ENCODE results near the gene MYH6.
"Not testable (repeated sequence)": the region's sequence is repeated elsewhere in the genome, so short reads cannot be mapped to it uniquely, and the experiment has no call there.

MYH6 gene

GRCh38 chr14:23413681-23414080, 5.6 kb upstream of the MYH6 start:
- DNase-seq, result no peak

GRCh38 chr14:23411563-23412525, 3.8 kb upstream of the MYH6 start:
- no peak for DNase-seq

DNA sequence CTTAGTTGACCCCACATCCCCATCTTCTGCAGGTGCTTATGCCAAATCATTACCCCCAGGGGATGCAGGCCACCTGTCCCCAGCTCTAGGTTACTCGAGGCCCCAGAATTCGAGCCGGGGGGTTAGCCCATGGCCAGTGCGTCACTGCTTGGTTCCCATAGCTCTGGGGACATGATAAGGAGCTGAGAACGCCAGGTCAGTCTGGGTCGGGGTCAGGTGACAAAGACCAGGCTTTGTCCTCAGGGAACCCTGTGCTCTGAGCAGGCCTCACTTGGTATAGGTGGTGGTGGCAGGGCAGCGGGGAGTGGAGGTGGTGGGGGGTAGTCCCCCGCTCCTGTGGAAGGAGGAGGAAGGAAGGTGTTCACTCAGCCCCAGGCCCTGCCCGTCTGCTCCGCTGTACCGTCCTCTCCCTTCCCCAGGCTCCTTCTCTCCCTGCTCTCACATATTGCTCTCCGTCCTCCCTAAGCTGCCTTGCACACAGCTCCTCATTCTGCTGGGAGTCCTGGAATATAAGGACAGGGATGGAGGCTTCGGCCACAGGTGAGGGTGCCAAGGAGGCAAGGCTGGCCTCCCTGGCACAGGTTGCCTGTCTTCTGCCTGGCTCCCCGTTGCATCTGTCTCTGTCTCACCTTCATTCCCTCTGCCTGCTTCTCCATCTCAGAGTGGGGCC, 2.0 kb upstream of the MYH6 start:
- DNase-seq, result no peak

GRCh38 chr14:23409475-23409874, 1.4 kb upstream of the MYH6 start:
- DNase-seq, result no peak

- no peak for DNase-seq
These were observed 196 bp upstream of the MYH6 start for GRCh38 chr14:23408307-23408630.

DNA sequence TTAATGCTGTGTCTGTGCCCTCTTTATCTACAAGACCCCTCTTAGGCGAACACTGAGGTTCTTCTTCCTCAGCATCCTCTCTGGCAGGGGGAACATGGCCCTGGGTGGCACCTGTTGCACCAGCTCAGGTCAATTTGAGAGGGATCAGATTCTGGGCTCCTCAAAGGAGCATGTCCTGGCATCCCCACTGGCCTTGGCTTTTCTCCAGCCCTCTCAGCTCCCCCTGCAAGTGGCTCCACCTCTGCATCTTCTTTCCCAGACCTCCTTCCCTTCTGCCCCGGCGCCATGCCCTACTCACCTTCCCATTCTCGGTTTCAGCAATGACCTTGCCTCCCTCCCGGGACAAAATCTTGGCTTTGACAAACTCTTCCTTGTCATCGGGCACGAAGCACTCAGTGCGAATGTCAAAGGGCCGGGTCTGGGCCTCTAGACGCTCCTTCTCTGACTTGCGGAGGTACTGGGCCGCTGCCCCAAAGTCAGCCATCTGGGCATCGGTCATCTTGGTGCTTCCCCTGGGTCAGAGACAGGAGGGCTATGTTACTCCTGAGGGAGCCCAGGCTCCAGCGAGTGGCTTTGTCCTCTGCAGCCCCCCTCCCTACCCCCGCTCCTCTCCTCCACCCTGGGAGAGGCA, 1.2 kb downstream of the MYH6 start:
- no peak for DNase-seq

- no peak for DNase-seq
These were observed 1.8 kb downstream of the MYH6 start for GRCh38 chr14:23406244-23406643.

GRCh38 chr14:23405516-23406025, 2.5 kb downstream of the MYH6 start:
- DNase-seq, result no peak

- no peak for DNase-seq
These were observed 3.0 kb downstream of the MYH6 start for GRCh38 chr14:23405096-23405495.

DNA sequence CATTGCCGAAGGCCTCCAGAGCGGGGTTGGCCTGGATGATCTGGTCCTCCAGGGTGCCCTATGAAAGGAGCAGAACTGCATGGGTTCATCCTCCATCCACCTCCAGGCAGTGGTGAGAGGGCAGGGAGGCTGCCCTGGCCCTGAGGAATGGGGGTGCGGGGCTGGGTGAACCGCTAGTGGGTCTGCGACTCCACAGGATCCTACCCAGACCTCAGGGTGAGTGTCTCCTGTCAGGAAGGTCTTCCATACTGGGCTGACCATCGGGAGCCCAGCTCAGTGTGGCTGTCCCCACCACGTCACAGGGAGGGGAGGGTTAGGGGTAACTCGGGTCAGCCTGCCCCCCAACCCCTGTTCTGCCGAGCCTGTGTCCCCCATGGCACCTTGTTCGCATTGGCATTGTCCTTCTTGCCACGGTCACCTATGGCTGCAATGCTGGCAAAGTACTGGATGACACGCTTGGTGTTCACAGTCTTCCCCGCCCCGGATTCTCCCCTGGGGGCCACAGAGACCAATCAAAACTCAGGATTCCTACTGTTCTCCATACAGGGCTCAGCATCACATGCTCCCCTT, 3.7 kb downstream of the MYH6 start:
- no peak for DNase-seq

GRCh38 chr14:23403908-23404307, 4.2 kb downstream of the MYH6 start:
- no peak for DNase-seq

DNA sequence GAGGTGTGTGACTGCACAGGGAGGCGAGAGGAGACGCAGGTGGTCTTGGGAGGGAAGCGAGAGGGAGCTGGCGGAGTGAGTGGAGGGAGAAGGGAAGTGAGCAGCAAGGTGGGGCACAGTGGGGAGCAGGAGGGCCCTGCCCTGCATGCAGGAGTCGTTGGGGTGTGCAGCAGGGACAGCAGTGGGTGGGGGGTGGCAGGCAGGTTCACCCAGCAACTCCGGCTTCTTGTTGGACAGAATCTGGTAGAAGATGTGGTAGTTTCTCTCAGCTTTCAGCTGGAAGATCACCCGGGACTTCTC, 5.0 kb downstream of the MYH6 start:
- DNase-seq, result no peak

- DNase-seq, result no peak
These were observed 5.6 kb downstream of the MYH6 start for GRCh38 chr14:23402296-23403138.

DNA sequence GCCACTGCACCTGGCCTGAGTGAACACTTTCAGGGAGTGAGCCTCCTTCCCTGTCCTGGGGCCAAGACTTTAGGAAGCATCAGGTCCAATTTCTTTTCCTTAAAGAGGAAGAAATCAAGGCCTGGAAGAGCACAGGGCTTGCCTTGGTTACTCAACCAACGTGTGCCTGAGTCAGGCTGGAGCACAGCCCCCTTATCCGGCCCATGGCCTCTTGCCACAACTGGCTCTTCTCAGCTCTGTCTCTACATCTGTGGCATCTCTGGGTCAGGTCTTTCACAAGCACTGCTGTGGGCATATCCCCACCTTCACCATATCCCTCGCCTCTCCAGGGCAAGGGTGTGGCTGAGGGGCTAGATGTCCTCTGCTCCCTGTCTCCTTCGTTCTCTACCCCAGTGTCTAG, 6.8 kb downstream of the MYH6 start:
- DNase-seq, result no peak

DNA sequence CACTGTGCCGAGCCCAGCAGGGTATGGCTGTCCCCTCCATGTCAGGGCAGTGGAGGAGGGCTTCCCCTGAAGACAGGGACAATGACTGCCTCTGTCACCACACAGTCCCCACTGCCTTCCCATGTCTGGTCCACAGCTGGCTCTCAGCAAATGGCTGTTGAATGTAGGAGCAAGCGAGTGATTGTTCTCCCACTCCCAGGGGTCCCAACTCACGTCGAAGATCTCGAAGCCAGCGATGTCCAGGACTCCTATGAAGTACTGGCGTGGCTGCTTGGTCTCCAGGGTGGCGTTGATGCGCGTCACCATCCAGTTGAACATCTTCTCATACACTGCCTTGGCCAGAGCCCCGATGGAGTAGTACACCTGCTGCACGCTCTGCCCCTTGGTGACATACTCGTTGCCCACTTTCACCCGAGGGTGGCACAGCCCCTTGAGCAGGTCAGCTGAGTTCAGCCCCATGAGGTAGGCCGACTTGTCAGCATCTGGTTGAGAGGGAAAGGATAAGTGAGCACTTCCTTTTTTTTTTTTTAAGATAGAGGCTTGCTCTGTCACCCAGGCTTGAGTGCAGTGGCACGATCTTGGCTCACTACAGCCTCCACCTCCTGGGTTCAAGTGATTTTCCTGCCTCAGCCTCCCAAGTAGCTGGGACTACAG, 7.5 kb downstream of the MYH6 start:
- not testable (repeated sequence) for DNase-seq

DNA sequence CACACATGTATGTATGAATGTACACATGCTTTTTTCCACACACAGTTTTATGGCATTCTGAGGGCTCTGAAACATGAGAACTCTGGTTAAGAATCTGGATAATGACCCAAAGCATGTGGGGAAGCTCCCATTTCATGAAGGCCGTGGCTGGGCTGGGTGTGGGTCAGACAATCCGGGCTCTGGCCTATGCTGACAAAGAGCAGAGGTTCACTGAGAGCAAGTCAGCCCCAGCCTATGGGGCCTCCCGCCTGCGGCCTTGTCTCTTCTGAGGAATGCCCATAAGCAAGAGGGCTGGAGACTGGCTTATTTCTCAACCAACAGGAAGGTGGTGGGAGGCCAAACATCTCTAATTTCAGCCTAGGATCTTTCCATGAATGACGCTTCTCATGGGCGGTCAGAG, 8.5 kb downstream of the MYH6 start:
- no peak for DNase-seq

DNA sequence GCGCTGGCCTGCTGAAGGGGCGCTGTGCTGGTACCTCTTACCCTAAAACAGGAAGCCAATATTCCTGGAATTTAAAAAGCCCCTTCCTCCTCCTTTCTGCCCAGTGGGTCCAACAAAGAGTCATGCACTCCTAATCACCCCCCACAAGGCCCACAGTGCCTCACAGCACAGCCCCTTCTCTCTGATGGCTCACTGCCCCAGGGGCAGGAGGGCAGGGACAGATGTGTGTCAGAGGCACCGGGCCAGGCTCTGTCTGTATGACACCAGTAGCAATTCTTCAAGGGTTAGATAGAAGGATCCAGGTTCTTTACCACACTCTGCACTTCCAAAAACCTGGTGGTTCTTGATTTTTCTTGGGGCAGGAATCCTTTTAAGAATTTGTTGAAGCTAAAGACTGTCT, 8.9 kb downstream of the MYH6 start:
- DNase-seq, result no peak

GRCh38 chr14:23398348-23398747, 9.7 kb downstream of the MYH6 start:
- DNase-seq, result no peak

- no peak for DNase-seq
These were observed 11.2 kb downstream of the MYH6 start for GRCh38 chr14:23396781-23397407.

- DNase-seq, result no peak
These were observed 11.9 kb downstream of the MYH6 start for GRCh38 chr14:23396126-23396525.

DNA sequence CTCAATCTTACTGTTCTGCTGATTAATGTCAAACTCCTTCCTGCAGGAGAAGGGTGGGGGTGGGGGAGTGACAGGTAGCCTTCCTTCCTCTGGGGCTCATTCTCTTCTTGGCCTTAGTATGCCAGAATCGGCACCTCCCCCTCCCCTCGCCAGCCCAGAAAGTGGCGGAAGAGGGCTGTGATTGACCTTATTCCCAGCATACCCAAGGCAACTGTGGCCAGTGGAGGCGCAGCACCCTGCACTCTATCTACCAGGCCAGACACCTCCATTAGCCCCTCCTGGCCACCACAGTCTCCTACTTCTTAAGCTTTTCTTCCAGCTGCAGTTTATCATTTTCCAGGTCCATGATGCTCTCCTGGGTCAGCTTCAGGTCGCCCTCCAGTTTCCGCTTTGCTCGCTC, 15.5 kb downstream of the MYH6 start:
- DNase-seq, result no peak

GRCh38 chr14:23389871-23390270, 18.2 kb downstream of the MYH6 start:
- DNase-seq, result not testable (repeated sequence)

Measured in effector CD4-positive, alpha-beta T cell (primary cell).